ENCODE data around the gene MARK1. TPM values are rescaled to one million over a fixed set of nuclear protein-coding genes. Genes with fewer than 3 reads are reported as not detected.

Gene MARK1
- 13.6 and 13.9 TPM in 2 replicates for total RNA-seq (2014; rRNA removed; shearing (Covaris generic))
- 9.7 and 11.1 TPM in 2 replicates for polyA plus RNA-seq (2016; fragmentation: Nextera tagmentation; extraction: Ambion mirVana)
- long read RNA-seq, full-length matches to known transcripts: 3 of 6 reads
- long read RNA-seq, partial matches to known transcripts: 2 of 6 reads
- long read RNA-seq, other reads (novel, unspliced or antisense): 1 of 6 reads

DNA sequence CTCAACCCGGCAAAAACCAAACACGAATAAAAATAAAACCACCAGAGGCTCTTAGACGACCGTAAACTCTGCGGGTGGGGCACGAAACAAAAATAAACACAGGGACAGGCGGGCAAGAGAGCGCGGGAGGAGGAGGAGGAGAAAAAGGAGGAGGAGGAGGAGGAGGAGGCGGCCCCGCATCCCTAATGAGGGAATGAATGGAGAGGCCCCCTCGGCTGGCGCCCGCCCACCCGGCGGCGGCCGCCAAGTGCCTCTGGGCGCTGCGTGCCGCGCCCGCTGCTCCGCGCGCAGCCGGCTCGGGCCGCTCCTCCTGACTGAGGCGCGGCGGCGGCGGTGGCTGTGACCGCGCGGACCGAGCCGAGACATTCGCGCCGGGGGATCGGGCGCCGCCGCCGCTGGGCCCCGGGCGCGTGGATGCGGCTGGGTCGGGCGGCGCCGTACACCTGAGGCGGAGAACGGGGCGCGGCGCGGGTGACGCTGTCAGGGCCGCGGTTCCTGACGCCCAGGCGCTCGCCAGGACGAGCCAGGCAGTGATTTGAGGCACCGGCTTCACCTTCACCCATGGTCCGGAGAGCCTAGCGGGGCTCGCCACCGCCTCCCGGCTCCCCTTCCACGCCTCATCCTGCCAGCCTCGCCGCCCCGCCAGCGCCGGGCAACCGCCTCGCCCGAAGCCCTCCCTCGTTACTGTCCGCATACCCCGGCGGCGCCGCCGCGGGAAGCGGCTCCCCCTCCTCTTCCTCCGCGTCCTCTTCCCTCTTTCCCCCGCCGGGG, at the start of gene MARK1:
Gene MARK1 (plus strand): TSS at position 229 of the 771 bp plus-strand sequence. CDS start 687 bp downstream, outside the sequence.
- Histone ChIP-seq H3K27me3 (ENCODE audit: insufficient read depth) (peaks cover 5% of the 10 kb centered on the region; the same call in 1 of the 2 replicates), H3K4me1 (ENCODE audit: insufficient read depth) (peaks cover 21% of the 10 kb centered on the region), H4K20me1 (replicated peaks; ENCODE audit: insufficient read depth) (0 out of 2 replicates have a peak, but pooled peaks cover 7% of the 10 kb centered on the region), H3F3A (replicated peaks; ENCODE audit: low read depth) (no peaks in the 10 kb centered on the region), H3K36me3 (ENCODE audit: insufficient read depth) (no peaks in the 10 kb centered on the region), H3K4me3 (peak within 1 kb of the TSS; percentile 84), H3K4me2 (peak within 1 kb of the TSS; percentile 88), H3K27ac (ENCODE audit: low read depth) (peak within 1 kb of the TSS; percentile 53; the same call in 1 of the 2 replicates), H3K79me2 (replicated peaks; ENCODE audit: insufficient read depth) (peaks cover 44% of the 10 kb centered on the region), H3K9me2 (ENCODE audit: insufficient read depth) (no peaks in the 10 kb centered on the region), H2AFZ (peak within 1 kb of the TSS; percentile 91)
- DNase-seq (ENCODE audit: low spot score) (peak; percentile 79), ATAC-seq (peak; percentile 75)
- TF ChIP-seq NANOG (IDR thresholded peaks at IDR 0.05; ENCODE audit: borderline replicate concordance): no peak
- no peak for TF ChIP-seq ZNF331 (CRISPR knock-in tag; IDR thresholded peaks at IDR 0.05; ENCODE audit: low read depth)
- peak; percentile 61 for TF ChIP-seq POLR2AphosphoS5 (IDR thresholded peaks at IDR 0.05; ENCODE audit: low read depth)
- Mint-ChIP-seq H3K36me3 (ENCODE audit: low read depth) (peaks cover 4% of the 10 kb centered on the region; the same call in 1 of the 3 replicates), H3K27ac (peak within 1 kb of the TSS; percentile 91), H3K9me3 (no peaks in the 10 kb centered on the region; the same call in 2 of the 3 replicates), H3K27me3 (ENCODE audit: insufficient read depth, low read depth, poor library complexity) (peaks cover 5% of the 10 kb centered on the region), H3K4me3 (peak within 1 kb of the TSS; percentile 95), H3K4me1 (peaks cover 33% of the 10 kb centered on the region)

DNA sequence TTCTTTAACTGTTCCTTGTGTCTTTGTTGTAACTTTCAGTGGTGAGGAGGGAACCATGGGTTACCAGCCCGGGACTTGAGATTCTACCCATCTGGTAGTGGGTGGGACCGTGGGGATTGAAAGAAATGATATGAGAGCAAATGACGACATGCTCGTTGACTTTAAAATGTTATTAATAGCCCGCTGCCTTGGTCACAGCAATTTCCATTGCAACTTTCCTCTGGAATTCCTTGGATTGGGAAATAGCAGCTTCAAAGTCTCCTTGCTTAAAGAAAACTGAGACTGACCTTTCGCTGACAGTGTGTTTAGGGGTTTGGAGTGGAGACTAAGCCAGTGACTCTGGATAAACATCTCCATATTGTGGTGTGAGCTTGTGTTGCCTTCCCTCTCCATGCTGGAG, 44.2 kb upstream of the MARK1 start:
- ATAC-seq: no peak
- Mint-ChIP-seq H3K27ac (no peak overlapping the region; the same call in 1 of the 2 replicates), H3K4me3 (no peak overlapping the region)
- TF ChIP-seq POLR2AphosphoS5 (IDR thresholded peaks at IDR 0.05; ENCODE audit: low read depth): no peak
- TF ChIP-seq ZNF462 (CRISPR knock-in tag; IDR thresholded peaks at IDR 0.05): no peak
- no peak for TF ChIP-seq NANOG (IDR thresholded peaks at IDR 0.05; ENCODE audit: borderline replicate concordance)
- TF ChIP-seq ZNF114 (CRISPR knock-in tag; IDR thresholded peaks at IDR 0.05): no peak
- TF ChIP-seq EZH2 (IDR thresholded peaks at IDR 0.05; ENCODE audit: low read depth, unreplicated experiment): no peak
- no peak for TF ChIP-seq STAT1 (IDR thresholded peaks at IDR 0.05; ENCODE audit: unreplicated experiment)
- TF ChIP-seq, protein P1, sequence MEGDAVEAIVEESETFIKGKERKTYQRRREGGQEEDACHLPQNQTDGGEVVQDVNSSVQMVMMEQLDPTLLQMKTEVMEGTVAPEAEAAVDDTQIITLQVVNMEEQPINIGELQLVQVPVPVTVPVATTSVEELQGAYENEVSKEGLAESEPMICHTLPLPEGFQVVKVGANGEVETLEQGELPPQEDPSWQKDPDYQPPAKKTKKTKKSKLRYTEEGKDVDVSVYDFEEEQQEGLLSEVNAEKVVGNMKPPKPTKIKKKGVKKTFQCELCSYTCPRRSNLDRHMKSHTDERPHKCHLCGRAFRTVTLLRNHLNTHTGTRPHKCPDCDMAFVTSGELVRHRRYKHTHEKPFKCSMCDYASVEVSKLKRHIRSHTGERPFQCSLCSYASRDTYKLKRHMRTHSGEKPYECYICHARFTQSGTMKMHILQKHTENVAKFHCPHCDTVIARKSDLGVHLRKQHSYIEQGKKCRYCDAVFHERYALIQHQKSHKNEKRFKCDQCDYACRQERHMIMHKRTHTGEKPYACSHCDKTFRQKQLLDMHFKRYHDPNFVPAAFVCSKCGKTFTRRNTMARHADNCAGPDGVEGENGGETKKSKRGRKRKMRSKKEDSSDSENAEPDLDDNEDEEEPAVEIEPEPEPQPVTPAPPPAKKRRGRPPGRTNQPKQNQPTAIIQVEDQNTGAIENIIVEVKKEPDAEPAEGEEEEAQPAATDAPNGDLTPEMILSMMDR (conservative IDR thresholded peaks at IDR 0.05; ENCODE audit: low read depth in 2 of 2): no peak
- no peak for TF ChIP-seq JUNB (IDR thresholded peaks at IDR 0.05; ENCODE audit: unreplicated experiment)
- no peak for TF ChIP-seq ZNF331 (CRISPR knock-in tag; IDR thresholded peaks at IDR 0.05; ENCODE audit: low read depth)
- no peak for TF ChIP-seq ETS1 (IDR thresholded peaks at IDR 0.05)

More for the DNA sequence above, 44.2 kb upstream of the MARK1 start:
- Mint-ChIP-seq H3K4me1 (peaks cover 9% of the 10 kb centered on the region; the same call in 1 of the 3 replicates), H3K27me3 (ENCODE audit: insufficient read depth, low read depth, poor library complexity) (peaks cover 1% of the 10 kb centered on the region), H3K36me3 (ENCODE audit: low read depth) (no peaks in the 10 kb centered on the region), H3K9me3 (no peaks in the 10 kb centered on the region)
- no peaks in the 10 kb centered on the region for H3K4me1 ChIP-seq (ENCODE audit: insufficient read depth)
- DNase-seq (ENCODE audit: low spot score): no peak
- H3K79me2 ChIP-seq (replicated peaks; ENCODE audit: insufficient read depth): no peaks in the 10 kb centered on the region
- no peaks in the 10 kb centered on the region for H3K27me3 ChIP-seq (ENCODE audit: insufficient read depth)
- no peak overlapping the region for H3K27ac ChIP-seq (ENCODE audit: low read depth)
- H3K9me2 ChIP-seq (ENCODE audit: insufficient read depth): 0 out of 2 replicates have a peak, but pooled peaks cover 3% of the 10 kb centered on the region
- no peak overlapping the region for H3K4me3 ChIP-seq
- H3K4me2 ChIP-seq: no peak overlapping the region
- H3F3A ChIP-seq (replicated peaks; ENCODE audit: low read depth): no peaks in the 10 kb centered on the region
- H2AFZ ChIP-seq: peak overlapping the region; percentile 83
- H4K20me1 ChIP-seq (replicated peaks; ENCODE audit: insufficient read depth): no peaks in the 10 kb centered on the region
- no peaks in the 10 kb centered on the region for H3K36me3 ChIP-seq (ENCODE audit: insufficient read depth)
